ENCODE measurements around the gene ZNF268. TPM values are rescaled to one million over a fixed set of nuclear protein-coding genes. Genes with fewer than 3 reads are reported as not detected.

ZNF268 gene
- total RNA-seq, 4 donors from 2014 or later: 7.1 to 24.6 (median 15.4) TPM

- no peak for DNase-seq (ENCODE audit: low spot score in 2 of 2)
- intact Hi-C loops (cut with DNase I; ENCODE audit: low total_unique reads): no loop called here
- TF ChIP-seq, protein P1, sequence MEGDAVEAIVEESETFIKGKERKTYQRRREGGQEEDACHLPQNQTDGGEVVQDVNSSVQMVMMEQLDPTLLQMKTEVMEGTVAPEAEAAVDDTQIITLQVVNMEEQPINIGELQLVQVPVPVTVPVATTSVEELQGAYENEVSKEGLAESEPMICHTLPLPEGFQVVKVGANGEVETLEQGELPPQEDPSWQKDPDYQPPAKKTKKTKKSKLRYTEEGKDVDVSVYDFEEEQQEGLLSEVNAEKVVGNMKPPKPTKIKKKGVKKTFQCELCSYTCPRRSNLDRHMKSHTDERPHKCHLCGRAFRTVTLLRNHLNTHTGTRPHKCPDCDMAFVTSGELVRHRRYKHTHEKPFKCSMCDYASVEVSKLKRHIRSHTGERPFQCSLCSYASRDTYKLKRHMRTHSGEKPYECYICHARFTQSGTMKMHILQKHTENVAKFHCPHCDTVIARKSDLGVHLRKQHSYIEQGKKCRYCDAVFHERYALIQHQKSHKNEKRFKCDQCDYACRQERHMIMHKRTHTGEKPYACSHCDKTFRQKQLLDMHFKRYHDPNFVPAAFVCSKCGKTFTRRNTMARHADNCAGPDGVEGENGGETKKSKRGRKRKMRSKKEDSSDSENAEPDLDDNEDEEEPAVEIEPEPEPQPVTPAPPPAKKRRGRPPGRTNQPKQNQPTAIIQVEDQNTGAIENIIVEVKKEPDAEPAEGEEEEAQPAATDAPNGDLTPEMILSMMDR (IDR thresholded peaks at IDR 0.05): no peak
- no peak for TF ChIP-seq POLR2A (IDR thresholded peaks at IDR 0.05)
- 68 to 79% methylated on average over 1 of the region's 1 CpG for WGBS, 2 donors
- H3K4me3 ChIP-seq (ENCODE audit: low read depth, poor library complexity, severe bottlenecking): no peak overlapping the region
These were observed 6.4 kb upstream of the ZNF268 start for GRCh38 chr12:133174901-133175300.

DNA sequence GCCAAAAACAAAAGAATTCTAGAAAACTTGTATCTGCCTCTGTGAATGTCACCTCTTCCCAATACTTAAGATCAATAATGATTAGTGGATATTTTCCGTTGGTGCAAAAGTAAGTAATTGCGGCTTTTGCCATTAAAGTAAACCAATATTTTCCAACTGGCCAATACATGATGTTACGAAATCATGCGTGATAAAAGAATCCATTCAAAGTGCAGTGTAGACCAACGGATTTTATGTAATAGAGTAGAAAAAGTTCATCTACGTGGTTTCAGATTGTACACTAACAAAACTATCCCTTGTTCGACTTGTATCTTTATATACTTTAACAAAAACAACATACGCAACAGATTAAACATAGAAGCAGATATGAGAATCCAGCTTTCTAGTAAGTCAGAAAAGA lies 626 bp upstream of the ZNF268 start:
- TF ChIP-seq POLR2A (IDR thresholded peaks at IDR 0.05): no peak
- TF ChIP-seq, protein P1 (IDR thresholded peaks at IDR 0.05): no peak
- DNase-seq (ENCODE audit: low spot score in 2 of 2): no peak
- no peak overlapping the region for H3K4me3 ChIP-seq (ENCODE audit: low read depth, poor library complexity, severe bottlenecking)
- WGBS, 2 donors: 98% methylated on average over 8 of the region's 8 CpGs
- intact Hi-C loops (cut with DNase I; ENCODE audit: low total_unique reads): no loop called here

DNA sequence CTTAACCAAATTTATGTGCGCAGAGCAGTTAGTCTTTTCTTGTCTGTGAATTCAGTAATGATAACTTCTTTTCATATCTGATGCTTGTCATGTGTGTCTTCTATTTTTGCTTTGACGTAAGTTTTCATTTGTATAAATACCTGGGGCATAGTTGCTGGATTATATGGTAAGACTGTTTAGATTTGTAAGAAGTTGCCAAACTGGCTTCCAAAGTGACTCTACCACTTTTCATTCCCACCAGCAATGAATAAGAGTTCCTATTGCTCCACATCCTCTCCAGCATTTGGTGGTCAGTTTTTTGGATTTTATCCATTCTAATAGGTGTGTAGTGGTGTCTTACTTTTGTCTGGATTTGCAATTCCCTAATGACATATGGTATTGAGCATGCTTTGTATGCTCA lies 8.9 kb downstream of the ZNF268 start:
- no peak for DNase-seq (ENCODE audit: low spot score in 2 of 2)
- H3K4me3 ChIP-seq (ENCODE audit: low read depth, poor library complexity, severe bottlenecking): no peak overlapping the region
- WGBS, 2 donors: 85 to 88% methylated on average over 2 of the region's 2 CpGs
- intact Hi-C loops (cut with DNase I; ENCODE audit: low total_unique reads): no loop called here
- TF ChIP-seq, protein P1 (IDR thresholded peaks at IDR 0.05): no peak
- TF ChIP-seq POLR2A (IDR thresholded peaks at IDR 0.05): no peak

DNA sequence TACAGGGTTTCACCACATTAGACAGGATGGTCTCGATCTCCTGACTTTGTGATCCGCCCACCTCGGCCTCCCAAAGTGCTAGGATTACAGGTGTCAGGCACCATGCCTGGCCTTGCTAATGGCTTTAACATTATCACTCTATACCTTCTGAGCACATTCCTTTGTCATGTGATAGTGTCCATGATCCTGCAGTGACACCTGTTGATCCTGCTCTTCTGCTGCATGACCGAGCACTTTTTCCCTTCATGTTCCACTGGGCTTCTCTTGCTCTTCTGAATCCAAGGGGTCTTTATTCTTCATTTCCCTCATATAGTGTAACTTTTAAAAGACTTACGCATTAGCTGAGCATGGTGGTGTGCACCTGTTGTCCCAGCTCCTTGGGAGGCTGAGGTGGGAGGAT lies 11.6 kb downstream of the ZNF268 start:
- TF ChIP-seq, protein P1 (IDR thresholded peaks at IDR 0.05): no peak
- no peak for TF ChIP-seq POLR2A (IDR thresholded peaks at IDR 0.05)
- 99% methylated on average over 5 of the region's 5 CpGs for WGBS, 2 donors
- no peak for DNase-seq (ENCODE audit: low spot score in 2 of 2)
- no peak overlapping the region for H3K4me3 ChIP-seq (ENCODE audit: low read depth, poor library complexity, severe bottlenecking)
- intact Hi-C loops (cut with DNase I; ENCODE audit: low total_unique reads): no loop called here

- 54 to 97% methylated on average over 2 of the region's 2 CpGs for WGBS, 2 donors
- DNase-seq (ENCODE audit: low spot score in 2 of 2): no peak
- intact Hi-C loops (cut with DNase I; ENCODE audit: low total_unique reads): no loop called here
- H3K4me3 ChIP-seq (ENCODE audit: low read depth, poor library complexity, severe bottlenecking): no peak overlapping the region
- TF ChIP-seq POLR2A (IDR thresholded peaks at IDR 0.05): no peak
- TF ChIP-seq, protein P1 (IDR thresholded peaks at IDR 0.05): no peak
These were observed 20.6 kb downstream of the ZNF268 start for GRCh38 chr12:133201888-133202287.
